ENCODE results near the gene SAMD4A.

SAMD4A gene

GRCh38 chr14:54633076-54633475, 66.1 kb downstream of the SAMD4A start:
- no peak for DNase-seq

GRCh38 chr14:54637270-54638134, 70.6 kb downstream of the SAMD4A start:
- no peak for DNase-seq

- DNase-seq = no peak
These were observed 71.2 kb downstream of the SAMD4A start for GRCh38 chr14:54638135-54638446.

- no peak for DNase-seq
These were observed 72.7 kb downstream of the SAMD4A start for GRCh38 chr14:54639611-54640010.

GRCh38 chr14:54640506-54640905, 73.6 kb downstream of the SAMD4A start:
- DNase-seq = no peak

- no peak for DNase-seq
These were observed 75.2 kb downstream of the SAMD4A start for GRCh38 chr14:54642121-54642520.

GRCh38 chr14:54642801-54643695, 76.1 kb downstream of the SAMD4A start:
- DNase-seq = no peak

- no peak for DNase-seq
These were observed 76.8 kb downstream of the SAMD4A start for GRCh38 chr14:54643696-54644176.

GRCh38 chr14:54645639-54646038, 78.7 kb downstream of the SAMD4A start:
- DNase-seq = no peak

- no peak for DNase-seq
These were observed 79.7 kb downstream of the SAMD4A start for GRCh38 chr14:54646626-54647025.

GRCh38 chr14:54647378-54647777, 80.5 kb downstream of the SAMD4A start:
- no peak for DNase-seq

- DNase-seq = no peak
These were observed 82.1 kb downstream of the SAMD4A start for GRCh38 chr14:54649056-54649455.

- no peak for DNase-seq
These were observed 83.5 kb downstream of the SAMD4A start for GRCh38 chr14:54650331-54650958.

- DNase-seq = no peak
These were observed 84.0 kb downstream of the SAMD4A start for GRCh38 chr14:54650959-54651351.

GRCh38 chr14:54651649-54652048, 84.7 kb downstream of the SAMD4A start:
- no peak for DNase-seq

- DNase-seq = no peak
These were observed 85.3 kb downstream of the SAMD4A start for GRCh38 chr14:54652188-54652587.

GRCh38 chr14:54652605-54653052, 85.7 kb downstream of the SAMD4A start:
- no peak for DNase-seq

GRCh38 chr14:54653712-54654469, 87.0 kb downstream of the SAMD4A start:
- no peak for DNase-seq

GRCh38 chr14:54654605-54655004, 87.7 kb downstream of the SAMD4A start:
- no peak for DNase-seq

- no peak for DNase-seq
These were observed 91.9 kb downstream of the SAMD4A start for GRCh38 chr14:54658836-54659235.

- DNase-seq = no peak
These were observed 92.4 kb downstream of the SAMD4A start for GRCh38 chr14:54659365-54659764.

- no peak for DNase-seq
These were observed 93.7 kb downstream of the SAMD4A start for GRCh38 chr14:54660604-54661111.
